H1 (cell line): ENCODE results near the gene PLCH2. TPM values are rescaled to one million over a fixed set of nuclear protein-coding genes. Genes with fewer than 3 reads are reported as not detected.

ENCODE experiments used
- CTCF ChIA-PET: fragments of 300-600 bp; sonication (Branson Sonifier 250); formaldehyde crosslinking; loops from one replicate; lab custom pipeline; 2021; ENCODE audit not compliant: partially characterized antibody; lab: Charles Lee
- POLR2A ChIA-PET: fragments of 300-600 bp; sonication (Branson Sonifier 250); formaldehyde crosslinking; loops from one replicate; lab custom pipeline; 2021; ENCODE audit warnings: inconsistent platforms; ENCODE audit not compliant: partially characterized antibody; lab: Charles Lee
- DNase-seq, 2 experiments: peaks; one replicate each; pipeline versions ENCODE4 v3.0.0 to v3.0.0-alpha.2; 2010 to 2022; ENCODE audit warnings: low spot score in 2 of 2, low read depth in 1 of 2, mixed read lengths in 1 of 2
- FAIRE-seq: peaks from 2 replicates; lab custom pipeline; 2011; peaks lifted over from hg19 to GRCh38; lab: Jason Lieb, UNC
- H2AFZ ChIP-seq: 2 replicates; pipeline ENCODE4 v1.8.1; 2012; ENCODE audit warnings: low read length, inconsistent platforms
- H2AK5ac ChIP-seq: 2 replicates; pipeline ENCODE4 v1.6.1; 2013; ENCODE audit warnings: low read depth, low read length
- H2BK120ac ChIP-seq: replicated peaks from 2 replicates; pipeline ENCODE3; 2013; ENCODE audit warnings: low read depth, low read length, inconsistent platforms
- H2BK12ac ChIP-seq: 2 replicates; pipeline ENCODE4 v1.6.1; 2013; ENCODE audit warnings: low read depth, low read length
- H2BK15ac ChIP-seq: 2 replicates; pipeline ENCODE4 v1.6.1; 2013; ENCODE audit warnings: low read length
- H2BK20ac ChIP-seq: 2 replicates; pipeline ENCODE4 v1.6.1; 2013; ENCODE audit warnings: low read length
- H2BK5ac ChIP-seq: 2 replicates; pipeline ENCODE4 v1.6.1; 2013; ENCODE audit warnings: low read depth, low read length
- H3K14ac ChIP-seq: 2 replicates; pipeline ENCODE4 v1.6.1; 2013; ENCODE audit warnings: inconsistent platforms; ENCODE audit not compliant: insufficient read length
- H3K18ac ChIP-seq: 2 replicates; pipeline ENCODE4 v1.6.1; 2013; ENCODE audit warnings: low read length; ENCODE audit errors: extremely low read depth
- H3K23ac ChIP-seq: 2 replicates; pipeline ENCODE4 v1.6.1; 2013; ENCODE audit warnings: inconsistent platforms; ENCODE audit not compliant: insufficient read length
- H3K23me2 ChIP-seq: 2 replicates; pipeline ENCODE4 v1.6.1; 2013; ENCODE audit warnings: low read depth, low read length
- H3K27ac ChIP-seq: 2 replicates; pipeline ENCODE4 v1.6.1; 2011; ENCODE audit warnings: low read depth, low read length, inconsistent platforms
- H3K27me3 ChIP-seq, 4 experiments: replicated peaks in 1 of 4; 1 replicate in 1 of 4; 2 replicates in 3 of 4; pipeline versions ENCODE4 v1.6.1 to v1.8.1; 2011 to 2013; ENCODE audit warnings: low read length in 3 of 4, mild to moderate bottlenecking in 3 of 4, inconsistent platforms in 2 of 4, mixed read lengths in 2 of 4, moderate library complexity in 1 of 4; ENCODE audit not compliant: control insufficient read depth in 3 of 4, insufficient read depth in 3 of 4; ENCODE audit errors: extremely low read depth in 1 of 4
- H3K36me3 ChIP-seq, 4 experiments: 2 replicates each; pipeline versions ENCODE4 v1.6.1 to v1.8.1; 2011 to 2013; ENCODE audit warnings: mild to moderate bottlenecking in 4 of 4, low read length in 3 of 4, moderate library complexity in 2 of 4, control low read depth in 1 of 4, inconsistent platforms in 1 of 4; ENCODE audit not compliant: insufficient read depth in 4 of 4, control insufficient read depth in 2 of 4
- H3K4ac ChIP-seq: replicated peaks from 2 replicates; pipeline ENCODE3; 2013; ENCODE audit warnings: low read length, low read depth, mixed read lengths, inconsistent platforms; ENCODE audit not compliant: insufficient read length
- H3K4me1 ChIP-seq, 4 experiments: replicated peaks in 1 of 4; 1 replicate in 1 of 4; 2 replicates in 3 of 4; pipeline versions ENCODE4 v1.6.1 to v1.8.1; 2011 to 2013; ENCODE audit warnings: low read length in 3 of 4, inconsistent platforms in 2 of 4, mixed read lengths in 1 of 4; ENCODE audit not compliant: insufficient read depth in 4 of 4, control insufficient read depth in 3 of 4
- H3K4me2 ChIP-seq, 2 experiments: 2 replicates each; pipeline versions ENCODE4 v1.6.1 to v1.8.1; 2011 to 2013; ENCODE audit warnings: low read depth in 2 of 2, low read length in 2 of 2, control low read depth in 1 of 2, inconsistent platforms in 1 of 2, mild to moderate bottlenecking in 1 of 2; ENCODE audit not compliant: insufficient read depth in 1 of 2
- H3K4me3 ChIP-seq, 4 experiments: fragments of 200-600, 300-600 bp in 1 of 4; sonication (generic), shearing (Covaris generic), sonication (Bioruptor Twin) in 1 of 4; 2 replicates each; pipeline versions ENCODE4 v1.5.1 to v1.8.1; 2011 to 2016; ENCODE audit warnings: low read length in 4 of 4, low read depth in 3 of 4, control low read depth in 2 of 4, inconsistent platforms in 2 of 4, mild to moderate bottlenecking in 2 of 4, mixed read lengths in 1 of 4, moderate library complexity in 1 of 4; ENCODE audit not compliant: insufficient read depth in 2 of 4; ENCODE audit errors: extremely low read depth in 1 of 4
- H3K56ac ChIP-seq: replicated peaks from 2 replicates; pipeline ENCODE3; 2013; ENCODE audit warnings: low read depth, mild to moderate bottlenecking, mixed read lengths, low read length, inconsistent platforms; ENCODE audit not compliant: insufficient read length
- H3K79me1 ChIP-seq: 2 replicates; pipeline ENCODE4 v1.6.1; 2013; ENCODE audit warnings: low read depth, low read length, control low read depth
- H3K79me2 ChIP-seq, 2 experiments: 2 replicates each; pipeline versions ENCODE4 v1.6.1 to v1.8.1; 2012 to 2013; ENCODE audit warnings: low read length in 2 of 2, mild to moderate bottlenecking in 2 of 2, inconsistent platforms in 1 of 2; ENCODE audit not compliant: insufficient read depth in 2 of 2, control insufficient read depth in 1 of 2
- H3K9ac ChIP-seq, 4 experiments: replicated peaks in 1 of 4; 1 replicate in 1 of 4; 2 replicates in 3 of 4; pipeline versions ENCODE4 v1.6.1 to v1.8.1; 2011 to 2013; ENCODE audit warnings: low read depth in 3 of 4, low read length in 3 of 4, control low read depth in 2 of 4, mild to moderate bottlenecking in 2 of 4, moderate library complexity in 2 of 4, inconsistent platforms in 1 of 4; ENCODE audit errors: extremely low read depth in 1 of 4
- H3K9me3 ChIP-seq, 2 experiments: 2 replicates each; pipeline versions ENCODE4 v1.6.1 to v1.8.1; 2012 to 2013; ENCODE audit warnings: mild to moderate bottlenecking in 2 of 2, moderate library complexity in 2 of 2, control low read depth in 1 of 2, inconsistent platforms in 1 of 2, low read depth in 1 of 2, low read length in 1 of 2, mixed read lengths in 1 of 2; ENCODE audit not compliant: insufficient read depth in 2 of 2
- H4K20me1 ChIP-seq, 2 experiments: replicated peaks in 1 of 2; 2 replicates each; pipeline versions ENCODE3 to v1.8.1; 2011 to 2013; ENCODE audit warnings: inconsistent platforms in 2 of 2, low read length in 2 of 2, mild to moderate bottlenecking in 1 of 2; ENCODE audit not compliant: insufficient read depth in 2 of 2, control insufficient read depth in 1 of 2
- H4K5ac ChIP-seq: 2 replicates; pipeline ENCODE4 v1.6.1; 2013; ENCODE audit warnings: low read length, low read depth, mixed read lengths, inconsistent platforms; ENCODE audit not compliant: insufficient read length
- H4K8ac ChIP-seq: 2 replicates; pipeline ENCODE4 v1.8.0; 2013; ENCODE audit warnings: mild to moderate bottlenecking, moderate library complexity, low read length, inconsistent platforms; ENCODE audit not compliant: insufficient read depth; ENCODE audit errors: extremely low read depth
- H4K91ac ChIP-seq: replicated peaks from 2 replicates; pipeline ENCODE3; 2013; ENCODE audit warnings: low read length, mixed read lengths, inconsistent platforms; ENCODE audit not compliant: insufficient read length
- RAD21 ChIP-seq, 2 experiments: IDR thresholded peaks in 1 of 2; conservative IDR thresholded peaks in 1 of 2; 2 replicates each; pipeline ENCODE4 v1.6.1; 2011; ENCODE audit warnings: low read depth in 2 of 2, low read length in 2 of 2, improper control_type of control experiment in 1 of 2, inconsistent platforms in 1 of 2, mild to moderate bottlenecking in 1 of 2, moderate library complexity in 1 of 2
- WGBS, 2 experiments: shearing (Covaris generic) in 1 of 2; methylation state at CpG; one replicate each; pipeline versions ENCODE4 v1.1.6 to v1.1.7; 2013 to 2015; ENCODE audit warnings: low lambda C conversion rate in 2 of 2, mixed read lengths in 2 of 2, inconsistent platforms in 1 of 2, low coverage in 1 of 2, missing lambda C conversion rate in 1 of 2; ENCODE audit not compliant: insufficient replicate concordance in 2 of 2, insufficient coverage in 1 of 2, insufficient read length in 1 of 2; ENCODE audit errors: extremely low coverage in 1 of 2, missing lambda C conversion rate in 1 of 2; 5-methylcytosine and 5-hydroxymethylcytosine counted together
- polyA plus RNA-seq, 7 experiments: library from polyadenylated mRNA; depleted of rRNA in 3 of 7; stranded (reverse) in 5 of 7; unstranded in 2 of 7; fragments of >200 nt in 5 of 7; fragments of 200-250 nt in 2 of 7; gene quantifications; 1 replicate in 5 of 7; 2 replicates in 1 of 7; 4 replicates in 1 of 7; pipeline versions ENCODE4 v1.2.1 to v1.2.3, GENCODE V29; 2011 to 2013; ENCODE audit warnings: missing spikeins in 2 of 7, mixed read lengths in 2 of 7
- total RNA-seq: library from RNA; stranded (reverse); fragmentation: NEBNext Ultra II Directional; extraction: Animal tissue kit (Norgen Biotek cat#: 25700); gene quantifications from 2 replicates; pipeline ENCODE4 v1.2.1, GENCODE V29; 2021

The PLCH2 gene
- total and polyA plus RNA-seq, 2 of the 8 experiments (the other 6 are each of a cell fraction or from before 2014, with no cell fraction given): 0.14 to 0.19 TPM

DNA sequence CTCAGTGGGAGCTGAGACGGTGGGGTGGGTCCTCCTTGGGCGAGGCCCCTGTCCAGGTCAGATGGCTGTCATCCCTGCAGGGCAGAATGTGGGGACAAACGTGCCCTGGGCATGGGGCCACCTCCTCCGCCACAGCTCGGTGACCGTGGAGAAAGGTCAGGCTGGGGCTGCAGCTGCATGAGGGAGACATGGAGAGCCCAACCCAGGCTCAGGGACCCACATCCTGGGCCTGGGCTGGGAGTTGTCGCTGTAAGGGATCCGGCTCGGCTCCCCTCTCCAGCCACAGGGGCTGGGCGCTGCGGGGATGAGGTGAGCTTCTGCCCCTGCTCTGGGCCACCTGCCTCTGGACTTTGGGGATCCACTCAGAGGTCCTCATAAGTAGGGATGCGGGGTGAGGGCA lies 518 bp upstream of the PLCH2 start:
- ChIA-PET CTCF (interaction anchor here (1.1 to 2.0 kb wide), 2 partner anchors 20 to 86 kb away, joined by 3 to 5 read pairs; no protein-coding TSS in a partner anchor), POLR2A (no interaction called here)
- H2BK15ac ChIP-seq: no peak overlapping the region
- FAIRE-seq (no peak), DNase-seq (no peak)
- H2AFZ ChIP-seq: no peak overlapping the region
- no peak overlapping the region for H3K27ac ChIP-seq
- no peak overlapping the region for H4K5ac ChIP-seq
- H3K4me3 ChIP-seq: no peak overlapping the region
- no peak overlapping the region for H4K91ac ChIP-seq
- H3K9me3 ChIP-seq: no peaks in the 10 kb centered on the region
- no peak overlapping the region for H2BK5ac ChIP-seq
- no peak overlapping the region for H3K9ac ChIP-seq
- H4K8ac ChIP-seq: no peak overlapping the region
- WGBS, 2 experiments: 95% methylated on average over 11 of the region's 12 CpGs; no CpG with 5 or more reads in 1 of the 2 experiments
- no peak overlapping the region for H2BK20ac ChIP-seq
- H3K18ac ChIP-seq: no peak overlapping the region
- H3K36me3 ChIP-seq: no peaks in the 10 kb centered on the region
- no peak overlapping the region for H2AK5ac ChIP-seq
- no peak overlapping the region for H3K4me2 ChIP-seq
- H2BK120ac ChIP-seq: no peak overlapping the region
- H3K4me1 ChIP-seq: peaks cover 0 to 7% (median 0%) of the 10 kb centered on the region in 4 experiments; a peak in 2 of 7 replicates
- H3K27me3 ChIP-seq: no peaks in the 10 kb centered on the region; a peak in 1 of 7 replicates
- H3K23me2 ChIP-seq: no peaks in the 10 kb centered on the region
- H3K23ac ChIP-seq: no peak overlapping the region
- no peak for TF ChIP-seq RAD21 (IDR thresholded peaks at IDR 0.05 in 1 of 2, conservative IDR thresholded peaks at IDR 0.05 in 1 of 2; ENCODE audit: low read depth in 2 of 2, low read length in 2 of 2)
- no peaks in the 10 kb centered on the region for H4K20me1 ChIP-seq
- no peak overlapping the region for H3K4ac ChIP-seq
- H3K56ac ChIP-seq: no peak overlapping the region
- H3K14ac ChIP-seq: no peak overlapping the region
- no peaks in the 10 kb centered on the region for H3K79me2 ChIP-seq
- H3K79me1 ChIP-seq: no peaks in the 10 kb centered on the region
- peak overlapping the region; percentile 50; the same call in 1 of the 2 replicates for H2BK12ac ChIP-seq
